GM12878 (cell line): ENCODE results near the gene PRKCE. TPM values are rescaled to one million over a fixed set of nuclear protein-coding genes. Genes with fewer than 3 reads are reported as not detected.

Experiments
- BHLHE40 ChIP-seq, 2 experiments: fragments of 450-650 bp in 1 of 2; IDR thresholded peaks; 2 replicates each; pipeline ENCODE4 v1.6.1; 2011 to 2017; ENCODE audit warnings: low read depth in 2 of 2, borderline replicate concordance in 1 of 2, improper control_type of control experiment in 1 of 2, low read length in 1 of 2, mild to moderate bottlenecking in 1 of 2
- CBX3 ChIP-seq: fragments of 200-600 bp; sonication (generic); IDR thresholded peaks from 2 replicates; pipeline ENCODE4 v1.6.1; 2016; ENCODE audit warnings: low read depth, borderline replicate concordance
- CHD4 ChIP-seq: fragments of 200-600 bp; sonication (generic); IDR thresholded peaks from 2 replicates; pipeline ENCODE4 v1.6.1; 2016; ENCODE audit warnings: mild to moderate bottlenecking
- DPF2 ChIP-seq: fragments of 450-650 bp; IDR thresholded peaks from 2 replicates; pipeline ENCODE4 v1.6.1; 2017; ENCODE audit warnings: mild to moderate bottlenecking
- FOS ChIP-seq: IDR thresholded peaks from 3 replicates; pipeline ENCODE4 v1.6.1; 2011; ENCODE audit warnings: borderline replicate concordance; ENCODE audit not compliant: insufficient read length; ENCODE audit errors: extremely low read depth
- GABPA ChIP-seq: IDR thresholded peaks from 2 replicates; pipeline ENCODE4 v1.6.1; 2014; ENCODE audit warnings: antibody characterized with exemption, low read depth, mild to moderate bottlenecking, inconsistent platforms
- JUND ChIP-seq: IDR thresholded peaks from 2 replicates; pipeline ENCODE4 v1.6.1; 2012; ENCODE audit warnings: low read depth, mild to moderate bottlenecking, low read length, improper control_type of control experiment, moderate library complexity
- KDM1A ChIP-seq: fragments of 200-600 bp; sonication (generic); IDR thresholded peaks from 2 replicates; pipeline ENCODE4 v1.6.1; 2016; ENCODE audit warnings: borderline replicate concordance
- KLF5 ChIP-seq: fragments of 450-650 bp; IDR thresholded peaks from 2 replicates; pipeline ENCODE4 v1.6.1; 2014; ENCODE audit warnings: mild to moderate bottlenecking; ENCODE audit not compliant: partially characterized antibody
- NR2C1 ChIP-seq: fragments of 450-650 bp; IDR thresholded peaks from 2 replicates; pipeline ENCODE4 v1.6.1; 2017; ENCODE audit warnings: antibody characterized with exemption, mild to moderate bottlenecking, moderate library complexity
- NRF1 ChIP-seq: conservative IDR thresholded peaks from 2 replicates; pipeline ENCODE4 v1.6.1; 2011; ENCODE audit warnings: mild to moderate bottlenecking, low read depth, low read length, improper control_type of control experiment
- PAX5 ChIP-seq: IDR thresholded peaks from 2 replicates; pipeline ENCODE4 v1.6.1; 2011; ENCODE audit warnings: low read depth, low read length, borderline replicate concordance
- RB1 ChIP-seq: fragments of 450-650 bp; formaldehyde crosslinking; IDR thresholded peaks from 2 replicates; pipeline ENCODE4 v1.6.1; 2017; ENCODE audit warnings: mild to moderate bottlenecking, borderline replicate concordance
- RBBP5 ChIP-seq: fragments of 200-600 bp; sonication (generic); conservative IDR thresholded peaks from 2 replicates; pipeline ENCODE4 v1.6.1; 2016
- RCOR1 ChIP-seq: conservative IDR thresholded peaks from 2 replicates; pipeline ENCODE4 v1.6.1; 2012; ENCODE audit warnings: low read depth, low read length, improper control_type of control experiment
- RUNX3 ChIP-seq: IDR thresholded peaks from 2 replicates; pipeline ENCODE4 v1.6.1; 2012; ENCODE audit warnings: low read length, inconsistent platforms
- SMAD1 ChIP-seq: fragments of 450-650 bp; IDR thresholded peaks from 2 replicates; pipeline ENCODE4 v1.6.1; 2018; ENCODE audit warnings: mild to moderate bottlenecking, low read depth; ENCODE audit not compliant: partially characterized antibody
- SMAD5 ChIP-seq: IDR thresholded peaks from 2 replicates; pipeline ENCODE4 v1.6.1; 2016; ENCODE audit warnings: antibody characterized with exemption, low read depth
- SREBF1 ChIP-seq: IDR thresholded peaks from 2 replicates; pipeline ENCODE4 v1.6.1; 2012; ENCODE audit warnings: mild to moderate bottlenecking, low read length
- TCF12 ChIP-seq: IDR thresholded peaks from 2 replicates; pipeline ENCODE4 v1.6.1; 2011; ENCODE audit warnings: low read depth, mild to moderate bottlenecking, low read length
- YY1 ChIP-seq: IDR thresholded peaks from 2 replicates; pipeline ENCODE4 v1.6.1; 2011; ENCODE audit warnings: low read depth, mild to moderate bottlenecking, low read length
- ZNF207 ChIP-seq: fragments of 450-650 bp; IDR thresholded peaks from 2 replicates; pipeline ENCODE4 v1.6.1; 2014; ENCODE audit warnings: antibody characterized with exemption, mild to moderate bottlenecking, borderline replicate concordance
- ZNF274 ChIP-seq: IDR thresholded peaks from one replicate; pipeline ENCODE4 v1.8.0; 2011; ENCODE audit not compliant: insufficient read length, insufficient read depth
- polyA plus RNA-seq, 11 experiments: library from polyadenylated mRNA; depleted of rRNA in 4 of 11; unstranded in 6 of 11; stranded (reverse) in 5 of 11; fragments of >200 nt; fragmentation: Nextera tagmentation in 4 of 11; fragmentation: Illumina TruSeq in 1 of 11; extraction: Ambion mirVana in 4 of 11; extraction: Trizol in 1 of 11; gene quantifications; 1 replicate in 1 of 11; 2 replicates in 10 of 11; pipeline versions ENCODE4 v1.2.1 to v1.2.3, GENCODE V29; 2011 to 2016; ENCODE audit warnings: inconsistent platforms in 2 of 11, missing spikeins in 2 of 11, low read depth in 1 of 11
- total RNA-seq, 4 experiments: library from RNA; depleted of rRNA in 3 of 4; stranded (reverse); fragments of >200 nt in 3 of 4; fragmentation: Illumina TruSeq in 1 of 4; extraction: Trizol in 1 of 4; gene quantifications; 2 replicates each; pipeline versions ENCODE4 v1.2.1 to v1.2.3, GENCODE V29; 2013 to 2021
- TF ChIP-seq, protein P1 (sequence below): IDR thresholded peaks from 2 replicates; pipeline ENCODE4 v1.6.1; 2012; ENCODE audit warnings: low read depth, low read length, improper control_type of control experiment
- TF ChIP-seq, protein P2 (sequence below): fragments of 450-650 bp; IDR thresholded peaks from 2 replicates; pipeline ENCODE4 v1.6.1; 2017; ENCODE audit warnings: mild to moderate bottlenecking, moderate library complexity
- TF ChIP-seq, protein P3 (sequence below): IDR thresholded peaks from 2 replicates; pipeline ENCODE4 v1.6.1; 2011; ENCODE audit warnings: borderline replicate concordance, low read depth, mild to moderate bottlenecking, moderate library complexity, low read length; ENCODE audit not compliant: insufficient read depth, poor library complexity, severe bottlenecking
- TF ChIP-seq, protein P4 (sequence below): IDR thresholded peaks from 2 replicates; pipeline ENCODE4 v1.6.1; 2011; ENCODE audit warnings: low read depth, mild to moderate bottlenecking, low read length, moderate library complexity, borderline replicate concordance; ENCODE audit errors: extremely low read depth

Gene PRKCE
- total and polyA plus RNA-seq, 10 of the 15 experiments (the other 5 are each of a cell fraction or from before 2014, with no cell fraction given) = 2.6 to 28.2 (median 11.3) TPM

DNA sequence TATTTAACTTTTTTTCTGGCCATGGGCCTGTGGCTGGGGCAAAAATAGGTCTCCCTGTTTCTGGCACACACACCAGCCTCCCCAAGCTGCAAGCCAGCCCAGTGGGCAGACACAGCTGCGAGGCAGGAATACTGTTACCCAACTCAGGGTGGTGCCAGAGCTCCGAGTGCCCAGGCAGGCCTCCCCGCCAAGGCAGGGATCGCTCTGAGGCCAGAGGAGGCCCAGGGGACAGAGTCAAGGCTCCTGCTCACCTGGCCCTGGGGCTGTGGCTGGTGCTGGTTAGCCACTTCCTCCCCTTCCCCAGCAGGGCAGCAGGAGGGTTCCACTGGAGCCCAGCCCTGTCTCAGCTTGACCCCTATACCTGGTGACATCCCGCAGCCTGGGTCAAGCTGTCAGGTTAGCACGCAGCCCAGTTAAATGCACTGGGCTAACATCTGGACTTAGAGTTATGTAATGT, 578.7 kb downstream of the PRKCE start (continued):
- TF ChIP-seq, protein P1, sequence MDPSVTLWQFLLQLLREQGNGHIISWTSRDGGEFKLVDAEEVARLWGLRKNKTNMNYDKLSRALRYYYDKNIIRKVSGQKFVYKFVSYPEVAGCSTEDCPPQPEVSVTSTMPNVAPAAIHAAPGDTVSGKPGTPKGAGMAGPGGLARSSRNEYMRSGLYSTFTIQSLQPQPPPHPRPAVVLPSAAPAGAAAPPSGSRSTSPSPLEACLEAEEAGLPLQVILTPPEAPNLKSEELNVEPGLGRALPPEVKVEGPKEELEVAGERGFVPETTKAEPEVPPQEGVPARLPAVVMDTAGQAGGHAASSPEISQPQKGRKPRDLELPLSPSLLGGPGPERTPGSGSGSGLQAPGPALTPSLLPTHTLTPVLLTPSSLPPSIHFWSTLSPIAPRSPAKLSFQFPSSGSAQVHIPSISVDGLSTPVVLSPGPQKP = no peak
- no peak for TF ChIP-seq SREBF1
- no peak for TF ChIP-seq FOS
- TF ChIP-seq SMAD1 = no peak
- TF ChIP-seq GABPA = no peak
- TF ChIP-seq CBX3 = no peak
- peak; percentile 43; the same call in 1 of the 2 replicates for TF ChIP-seq NR2C1
- TF ChIP-seq, protein P2, sequence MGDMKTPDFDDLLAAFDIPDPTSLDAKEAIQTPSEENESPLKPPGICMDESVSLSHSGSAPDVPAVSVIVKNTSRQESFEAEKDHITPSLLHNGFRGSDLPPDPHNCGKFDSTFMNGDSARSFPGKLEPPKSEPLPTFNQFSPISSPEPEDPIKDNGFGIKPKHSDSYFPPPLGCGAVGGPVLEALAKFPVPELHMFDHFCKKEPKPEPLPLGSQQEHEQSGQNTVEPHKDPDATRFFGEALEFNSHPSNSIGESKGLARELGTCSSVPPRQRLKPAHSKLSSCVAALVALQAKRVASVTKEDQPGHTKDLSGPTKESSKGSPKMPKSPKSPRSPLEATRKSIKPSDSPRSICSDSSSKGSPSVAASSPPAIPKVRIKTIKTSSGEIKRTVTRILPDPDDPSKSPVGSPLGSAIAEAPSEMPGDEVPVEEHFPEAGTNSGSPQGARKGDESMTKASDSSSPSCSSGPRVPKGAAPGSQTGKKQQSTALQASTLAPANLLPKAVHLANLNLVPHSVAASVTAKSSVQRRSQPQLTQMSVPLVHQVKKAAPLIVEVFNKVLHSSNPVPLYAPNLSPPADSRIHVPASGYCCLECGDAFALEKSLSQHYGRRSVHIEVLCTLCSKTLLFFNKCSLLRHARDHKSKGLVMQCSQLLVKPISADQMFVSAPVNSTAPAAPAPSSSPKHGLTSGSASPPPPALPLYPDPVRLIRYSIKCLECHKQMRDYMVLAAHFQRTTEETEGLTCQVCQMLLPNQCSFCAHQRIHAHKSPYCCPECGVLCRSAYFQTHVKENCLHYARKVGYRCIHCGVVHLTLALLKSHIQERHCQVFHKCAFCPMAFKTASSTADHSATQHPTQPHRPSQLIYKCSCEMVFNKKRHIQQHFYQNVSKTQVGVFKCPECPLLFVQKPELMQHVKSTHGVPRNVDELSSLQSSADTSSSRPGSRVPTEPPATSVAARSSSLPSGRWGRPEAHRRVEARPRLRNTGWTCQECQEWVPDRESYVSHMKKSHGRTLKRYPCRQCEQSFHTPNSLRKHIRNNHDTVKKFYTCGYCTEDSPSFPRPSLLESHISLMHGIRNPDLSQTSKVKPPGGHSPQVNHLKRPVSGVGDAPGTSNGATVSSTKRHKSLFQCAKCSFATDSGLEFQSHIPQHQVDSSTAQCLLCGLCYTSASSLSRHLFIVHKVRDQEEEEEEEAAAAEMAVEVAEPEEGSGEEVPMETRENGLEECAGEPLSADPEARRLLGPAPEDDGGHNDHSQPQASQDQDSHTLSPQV = no peak
- peak in 1 of 2 experiments; percentile 68; a peak in 2 of 4 replicates for TF ChIP-seq BHLHE40 (IDR thresholded peaks at IDR 0.05; ENCODE audit: borderline replicate concordance in 1 of 2, low read depth in 2 of 2, low read length in 1 of 2)
- no peak for TF ChIP-seq SMAD5
- TF ChIP-seq RBBP5 = no peak
- no peak for TF ChIP-seq RB1
- no peak for TF ChIP-seq ZNF207
- no peak for TF ChIP-seq ZNF274
- TF ChIP-seq TCF12 = peak; percentile 55
- TF ChIP-seq YY1 = no peak
- TF ChIP-seq, protein P3, sequence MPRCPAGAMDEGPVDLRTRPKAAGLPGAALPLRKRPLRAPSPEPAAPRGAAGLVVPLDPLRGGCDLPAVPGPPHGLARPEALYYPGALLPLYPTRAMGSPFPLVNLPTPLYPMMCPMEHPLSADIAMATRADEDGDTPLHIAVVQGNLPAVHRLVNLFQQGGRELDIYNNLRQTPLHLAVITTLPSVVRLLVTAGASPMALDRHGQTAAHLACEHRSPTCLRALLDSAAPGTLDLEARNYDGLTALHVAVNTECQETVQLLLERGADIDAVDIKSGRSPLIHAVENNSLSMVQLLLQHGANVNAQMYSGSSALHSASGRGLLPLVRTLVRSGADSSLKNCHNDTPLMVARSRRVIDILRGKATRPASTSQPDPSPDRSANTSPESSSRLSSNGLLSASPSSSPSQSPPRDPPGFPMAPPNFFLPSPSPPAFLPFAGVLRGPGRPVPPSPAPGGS = no peak
- peak; percentile 20; the same call in 1 of the 2 replicates for TF ChIP-seq RUNX3
- no peak for TF ChIP-seq KDM1A
- no peak for TF ChIP-seq NRF1
- TF ChIP-seq JUND = no peak
- TF ChIP-seq DPF2 = peak; percentile 59
- no peak for TF ChIP-seq RCOR1
- 0 out of 2 replicates have a peak, but pooled peaks have one; percentile 46 for TF ChIP-seq PAX5
- TF ChIP-seq, protein P4, sequence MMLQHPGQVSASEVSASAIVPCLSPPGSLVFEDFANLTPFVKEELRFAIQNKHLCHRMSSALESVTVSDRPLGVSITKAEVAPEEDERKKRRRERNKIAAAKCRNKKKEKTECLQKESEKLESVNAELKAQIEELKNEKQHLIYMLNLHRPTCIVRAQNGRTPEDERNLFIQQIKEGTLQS = no peak
- no peak for TF ChIP-seq KLF5
- no peak for TF ChIP-seq CHD4
